ENCODE results near the gene SLC12A9. TPM values are rescaled to one million over a fixed set of nuclear protein-coding genes. Genes with fewer than 3 reads are reported as not detected.

SLC12A9 gene
- total RNA-seq, 1 donor, result 16.0 TPM

DNA sequence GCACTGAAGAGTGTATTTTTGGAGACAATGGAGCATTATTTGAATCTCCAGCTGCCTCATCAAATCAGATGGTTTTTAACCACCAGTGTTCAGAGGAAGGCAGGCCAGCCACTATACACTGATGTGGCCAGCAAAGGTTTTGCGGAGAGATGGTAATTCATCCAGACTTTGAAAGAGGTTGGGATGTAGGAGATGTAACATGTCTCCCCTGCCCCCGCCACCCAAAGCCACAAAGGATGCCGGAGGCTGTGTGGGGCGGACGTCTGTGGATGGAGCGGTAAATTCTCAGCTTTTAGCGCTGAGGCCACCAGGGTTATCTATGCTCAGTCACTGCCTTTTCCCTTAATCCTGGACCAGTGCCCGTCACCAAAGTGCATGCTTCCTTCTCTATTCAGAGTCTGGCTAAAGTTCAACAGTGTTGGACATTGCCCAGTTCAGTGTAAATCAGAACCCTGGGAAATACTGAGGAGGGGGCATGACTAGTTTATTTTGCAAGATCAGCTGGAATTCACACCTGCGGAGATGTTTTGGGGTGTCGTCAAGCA is 11.0 kb downstream of the SLC12A9 start:
- no peak for DNase-seq (ENCODE audit: low read depth)
- H3K4me3 ChIP-seq (ENCODE audit: low read depth, low read length), result no peak overlapping the region
- TF ChIP-seq, protein P1, sequence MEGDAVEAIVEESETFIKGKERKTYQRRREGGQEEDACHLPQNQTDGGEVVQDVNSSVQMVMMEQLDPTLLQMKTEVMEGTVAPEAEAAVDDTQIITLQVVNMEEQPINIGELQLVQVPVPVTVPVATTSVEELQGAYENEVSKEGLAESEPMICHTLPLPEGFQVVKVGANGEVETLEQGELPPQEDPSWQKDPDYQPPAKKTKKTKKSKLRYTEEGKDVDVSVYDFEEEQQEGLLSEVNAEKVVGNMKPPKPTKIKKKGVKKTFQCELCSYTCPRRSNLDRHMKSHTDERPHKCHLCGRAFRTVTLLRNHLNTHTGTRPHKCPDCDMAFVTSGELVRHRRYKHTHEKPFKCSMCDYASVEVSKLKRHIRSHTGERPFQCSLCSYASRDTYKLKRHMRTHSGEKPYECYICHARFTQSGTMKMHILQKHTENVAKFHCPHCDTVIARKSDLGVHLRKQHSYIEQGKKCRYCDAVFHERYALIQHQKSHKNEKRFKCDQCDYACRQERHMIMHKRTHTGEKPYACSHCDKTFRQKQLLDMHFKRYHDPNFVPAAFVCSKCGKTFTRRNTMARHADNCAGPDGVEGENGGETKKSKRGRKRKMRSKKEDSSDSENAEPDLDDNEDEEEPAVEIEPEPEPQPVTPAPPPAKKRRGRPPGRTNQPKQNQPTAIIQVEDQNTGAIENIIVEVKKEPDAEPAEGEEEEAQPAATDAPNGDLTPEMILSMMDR (IDR thresholded peaks at IDR 0.05; ENCODE audit: insufficient read depth, low read depth, low read length), result no peak

DNA sequence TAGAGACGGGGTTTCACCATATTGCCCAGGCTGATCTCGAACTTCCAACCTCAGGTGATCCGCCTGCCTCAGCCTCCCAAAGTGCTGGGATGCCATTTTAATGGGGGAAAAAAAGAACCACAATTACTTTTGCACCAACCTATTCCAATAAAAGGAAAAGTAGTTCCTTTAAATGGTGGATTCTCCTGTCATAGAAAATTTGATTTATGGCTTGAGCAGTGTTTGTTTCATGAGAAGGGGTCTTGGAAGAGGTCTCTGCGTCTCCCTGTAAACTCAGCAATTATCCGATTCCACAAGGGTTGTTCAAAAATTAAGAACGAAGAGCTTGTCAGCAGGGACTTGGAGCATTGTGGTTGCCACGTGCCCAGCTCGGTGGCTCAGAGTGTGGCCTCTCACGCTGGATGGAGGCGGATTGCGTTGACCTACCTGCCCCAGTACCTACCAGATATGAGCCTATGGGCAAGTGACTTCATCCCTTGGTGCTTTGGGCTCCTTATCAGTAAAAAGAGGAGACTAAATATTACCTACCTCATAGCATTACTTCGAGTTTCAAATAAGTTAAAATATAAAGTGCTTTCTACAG is 11.8 kb downstream of the SLC12A9 start:
- TF ChIP-seq, protein P1 (IDR thresholded peaks at IDR 0.05; ENCODE audit: insufficient read depth, low read depth, low read length), result no peak
- DNase-seq (ENCODE audit: low read depth), result no peak
- no peak overlapping the region for H3K4me3 ChIP-seq (ENCODE audit: low read depth, low read length)

DNA sequence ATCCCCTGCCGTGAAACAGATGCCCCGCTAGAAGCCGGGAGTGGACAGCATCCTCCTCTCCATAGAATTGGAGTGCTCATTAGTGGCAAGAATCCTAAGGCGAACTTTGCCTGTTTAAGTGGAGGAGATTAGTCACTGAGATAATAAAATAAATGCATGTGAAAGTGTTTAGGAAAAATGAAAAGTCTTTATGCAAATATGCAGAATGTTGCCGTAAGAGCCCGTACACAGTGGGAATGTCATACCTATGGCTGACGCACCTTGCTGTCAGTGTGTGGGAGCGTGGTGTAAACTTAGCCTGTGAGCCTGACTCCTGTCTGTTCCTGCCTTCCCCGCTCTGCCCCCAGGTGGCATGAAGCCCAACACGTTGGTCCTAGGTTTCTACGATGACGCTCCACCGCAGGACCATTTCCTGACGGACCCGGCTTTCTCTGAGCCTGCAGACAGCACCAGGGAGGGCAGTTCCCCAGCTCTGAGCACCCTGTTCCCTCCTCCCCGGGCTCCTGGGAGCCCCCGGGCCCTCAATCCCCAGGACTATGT is 12.9 kb downstream of the SLC12A9 start:
- no peak for DNase-seq (ENCODE audit: low read depth)
- no peak overlapping the region for H3K4me3 ChIP-seq (ENCODE audit: low read depth, low read length)

DNA sequence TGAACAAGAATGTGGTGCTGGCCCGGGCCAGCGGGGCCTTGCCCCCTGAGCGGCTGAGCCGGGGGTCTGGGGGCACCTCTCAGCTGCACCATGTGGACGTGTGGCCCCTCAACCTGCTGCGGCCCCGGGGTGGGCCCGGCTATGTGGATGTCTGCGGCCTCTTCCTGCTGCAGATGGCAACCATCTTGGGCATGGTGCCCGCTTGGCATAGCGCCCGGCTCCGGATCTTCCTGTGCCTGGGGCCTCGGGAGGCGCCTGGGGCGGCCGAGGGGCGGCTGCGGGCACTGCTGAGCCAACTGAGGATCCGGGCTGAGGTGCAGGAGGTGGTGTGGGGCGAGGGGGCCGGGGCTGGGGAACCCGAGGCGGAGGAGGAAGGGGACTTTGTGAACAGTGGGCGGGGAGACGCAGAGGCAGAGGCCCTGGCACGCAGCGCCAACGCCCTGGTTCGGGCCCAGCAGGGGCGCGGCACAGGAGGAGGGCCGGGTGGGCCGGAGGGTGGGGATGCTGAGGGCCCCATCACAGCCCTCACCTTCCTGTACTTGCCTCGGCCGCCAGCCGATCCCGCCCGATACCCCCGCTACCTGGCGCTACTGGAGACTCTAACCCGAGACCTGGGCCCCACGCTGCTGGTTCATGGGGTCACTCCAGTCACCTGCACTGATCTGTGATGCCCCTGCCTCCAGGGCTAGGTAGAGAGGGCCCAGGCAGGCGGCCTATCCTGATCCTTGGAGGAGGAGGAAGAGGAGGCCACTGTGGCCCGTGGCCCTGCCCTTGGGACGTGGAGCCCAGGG is 13.6 kb downstream of the SLC12A9 start:
- DNase-seq (ENCODE audit: low read depth), result no peak
- H3K4me3 ChIP-seq (ENCODE audit: low read depth, low read length), result no peak overlapping the region
- TF ChIP-seq, protein P1 (IDR thresholded peaks at IDR 0.05; ENCODE audit: insufficient read depth, low read depth, low read length), result no peak

More for the DNA sequence above, 12.9 kb downstream of the SLC12A9 start:
- TF ChIP-seq, protein P1 (IDR thresholded peaks at IDR 0.05; ENCODE audit: insufficient read depth, low read depth, low read length), result no peak

DNA sequence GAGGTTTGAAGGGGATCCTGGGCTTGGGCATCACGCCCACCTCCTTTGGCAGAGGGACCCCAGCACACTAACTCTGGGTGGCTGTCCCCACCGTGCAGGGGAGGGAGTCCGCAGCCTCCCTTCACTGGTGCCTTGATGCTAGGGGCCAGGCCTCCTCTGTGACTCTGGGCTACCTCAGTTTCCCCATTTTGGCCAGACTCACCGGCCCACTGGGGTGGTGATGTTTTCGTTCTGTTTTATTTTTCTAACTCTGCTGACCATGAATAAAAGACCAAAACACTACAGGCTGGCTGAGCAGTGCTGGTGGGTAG is 14.2 kb downstream of the SLC12A9 start:
- no peak for DNase-seq (ENCODE audit: low read depth)
- TF ChIP-seq, protein P1 (IDR thresholded peaks at IDR 0.05; ENCODE audit: insufficient read depth, low read depth, low read length), result no peak
- H3K4me3 ChIP-seq (ENCODE audit: low read depth, low read length), result peak overlapping the region; percentile 87

DNA sequence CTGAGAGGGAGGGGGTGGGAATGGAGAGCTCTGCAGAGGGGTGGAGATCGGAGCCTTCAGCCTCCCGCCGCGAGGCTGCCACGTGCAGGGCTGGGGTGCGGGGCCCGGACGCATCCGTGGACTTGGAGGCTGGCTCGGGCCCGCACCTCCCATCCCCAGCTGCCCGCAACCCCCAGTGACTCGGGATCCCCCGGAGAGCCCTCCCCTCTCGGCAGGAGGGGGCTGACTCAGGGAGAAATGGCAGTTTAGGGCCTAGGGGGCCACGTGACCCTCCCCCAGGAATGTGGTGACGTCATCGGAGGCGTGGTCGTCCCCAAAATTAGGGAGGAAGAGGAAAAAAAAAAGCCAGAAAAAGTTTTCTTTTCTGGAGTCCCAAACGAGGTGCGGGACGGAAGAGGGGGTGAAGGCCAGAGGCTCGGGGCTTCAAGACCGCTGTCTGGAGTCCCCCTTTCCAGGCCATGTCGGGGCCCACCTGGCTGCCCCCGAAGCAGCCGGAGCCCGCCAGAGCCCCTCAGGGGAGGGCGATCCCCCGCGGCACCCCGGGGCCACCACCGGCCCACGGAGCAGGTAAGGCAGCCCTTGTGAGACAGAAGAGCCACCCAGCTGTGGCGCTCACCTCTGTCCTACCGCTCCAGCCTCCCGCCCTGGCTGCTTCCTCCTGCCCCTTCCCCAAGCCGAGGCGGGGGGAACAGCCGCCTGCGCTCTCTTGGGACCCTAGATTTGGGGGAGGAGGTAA is 14.7 kb downstream of the SLC12A9 start, which contains the start of gene TRIP6:
TSS of gene TRIP6 (plus strand) at position 348 of the 736 bp plus-strand sequence. CDS start at position 459, 111 bp downstream.
- DNase-seq (ENCODE audit: low read depth), result peak; percentile 93
- TF ChIP-seq, protein P1 (IDR thresholded peaks at IDR 0.05; ENCODE audit: insufficient read depth, low read depth, low read length), result no peak
- H3K4me3 ChIP-seq (ENCODE audit: low read depth, low read length), result peak within 1 kb of the TSS; percentile 87
